NCI-H446 treated with DMSO at 0.1 percent for 48 hours (cell line): ENCODE data around the gene FBXL3.
"Not testable (repeated sequence)": the region's sequence is repeated elsewhere in the genome, so short reads cannot be mapped to it uniquely, and the experiment has no call there.

Experiments
- DNase-seq: peaks from one replicate; lab custom pipeline; 2025; lab: John Stamatoyannopoulos, UW

Gene FBXL3

GRCh38 chr13:77026255-77026860 is 601 bp downstream of the FBXL3 start:
- DNase-seq, result no peak

GRCh38 chr13:77022341-77022740 is 4.6 kb downstream of the FBXL3 start:
- no peak for DNase-seq

GRCh38 chr13:77019756-77020155 is 7.2 kb downstream of the FBXL3 start:
- no peak for DNase-seq

GRCh38 chr13:77016888-77017623 is 9.9 kb downstream of the FBXL3 start:
- DNase-seq, result no peak

GRCh38 chr13:77016251-77016812 is 10.6 kb downstream of the FBXL3 start:
- no peak for DNase-seq

GRCh38 chr13:77014906-77015685 is 11.9 kb downstream of the FBXL3 start:
- no peak for DNase-seq

- no peak for DNase-seq
Observed at GRCh38 chr13:77013853-77014542, 13.0 kb downstream of the FBXL3 start.

GRCh38 chr13:77009719-77010118 is 17.2 kb downstream of the FBXL3 start:
- DNase-seq, result not testable (repeated sequence)

- DNase-seq, result no peak
Observed at GRCh38 chr13:77009011-77009410, 17.9 kb downstream of the FBXL3 start.

GRCh38 chr13:77008337-77008736 is 18.6 kb downstream of the FBXL3 start:
- DNase-seq, result not testable (repeated sequence)

GRCh38 chr13:77002590-77003190 is 24.3 kb downstream of the FBXL3 start:
- DNase-seq, result no peak

- DNase-seq, result no peak
Observed at GRCh38 chr13:77001963-77002587, 24.9 kb downstream of the FBXL3 start.

- no peak for DNase-seq
Observed at GRCh38 chr13:77001540-77001939, 25.4 kb downstream of the FBXL3 start.

- DNase-seq, result no peak
Observed at GRCh38 chr13:77000475-77000874, 26.5 kb downstream of the FBXL3 start.

GRCh38 chr13:76994281-76994680 is 32.7 kb downstream of the FBXL3 start:
- DNase-seq, result no peak

- no peak for DNase-seq
Observed at GRCh38 chr13:76993473-76993872, 33.5 kb downstream of the FBXL3 start.

- no peak for DNase-seq
Observed at GRCh38 chr13:76993021-76993420, 33.9 kb downstream of the FBXL3 start.

GRCh38 chr13:76992548-76993001 is 34.4 kb downstream of the FBXL3 start:
- DNase-seq, result no peak

GRCh38 chr13:76991796-76992547 is 35.0 kb downstream of the FBXL3 start, which contains the start of gene CLN5:
Gene CLN5, plus strand, starts transcription at chr13:76992081. Its CDS starts 18 bp downstream, at chr13:76992099.
- DNase-seq, result peak; percentile 36

GRCh38 chr13:76991432-76991795 is 35.5 kb downstream of the FBXL3 start:
- no peak for DNase-seq
